NOMO-1 treated with DMSO at 0.1 percent for 48 hours (cell line): ENCODE results near the gene TRIO.
A peak's percentile ranks its signal among the peaks of the same experiment; 100 is the strongest.

Source experiments
- DNase-seq: peaks from one replicate; lab custom pipeline; 2025; ENCODE audit not compliant: unreplicated experiment; lab: John Stamatoyannopoulos, UW

Gene TRIO

DNA sequence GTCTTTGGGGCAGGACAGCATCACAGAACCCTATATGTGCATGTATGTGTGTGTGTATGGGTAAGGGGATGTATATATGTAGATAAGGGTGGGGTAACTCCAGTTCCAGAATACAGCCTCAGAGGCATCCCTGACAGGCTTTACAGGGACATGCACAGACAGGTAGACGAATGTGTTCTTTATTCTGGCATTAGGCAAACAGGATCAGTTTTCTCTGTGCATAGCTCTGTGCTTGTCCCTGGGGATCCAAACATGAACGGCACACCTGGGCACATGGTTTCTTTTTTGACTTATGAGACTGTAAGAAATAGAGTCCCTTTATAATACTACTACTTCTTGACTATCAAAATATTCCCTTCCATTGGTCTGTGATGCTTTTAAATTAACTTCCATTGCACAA, 120.6 kb downstream of the TRIO start:
- DNase-seq = no peak

DNA sequence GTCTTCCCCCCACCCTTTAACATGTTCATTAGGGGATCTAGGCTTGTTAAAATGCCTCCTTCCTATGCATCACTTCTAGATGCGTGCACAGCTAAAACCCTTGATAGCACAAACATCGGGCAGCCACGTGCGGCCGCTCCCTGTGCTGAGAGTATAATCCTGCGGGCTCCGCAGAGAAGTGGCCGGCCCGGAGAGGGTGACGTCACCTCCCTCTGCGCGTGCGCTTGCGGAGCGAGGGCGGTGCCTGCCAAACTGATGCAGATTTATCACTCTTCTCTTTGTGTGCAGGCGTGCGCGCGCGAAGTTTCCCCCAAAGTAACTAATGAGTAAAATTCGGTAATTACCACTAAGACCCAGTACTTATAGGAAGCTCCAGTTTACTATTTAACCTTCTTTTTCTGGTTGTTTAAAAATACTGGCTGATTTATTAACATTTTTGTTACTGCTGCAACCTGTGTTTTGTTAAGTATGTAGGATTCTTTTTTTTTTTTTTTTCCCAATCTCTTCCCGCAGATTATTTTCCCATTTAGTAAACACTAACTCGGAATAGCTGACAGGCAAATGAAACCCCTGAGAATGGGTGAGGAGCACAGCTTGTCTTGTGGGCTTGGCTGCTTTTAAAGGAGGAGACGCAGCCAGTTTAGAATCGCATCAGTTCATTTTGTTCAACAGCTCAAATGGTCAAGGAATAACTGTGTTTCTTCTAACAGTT, 121.6 kb downstream of the TRIO start:
- peak; percentile 94 for DNase-seq

- DNase-seq = no peak
These were observed 122.4 kb downstream of the TRIO start for GRCh38 chr5:14265570-14265969.

DNA sequence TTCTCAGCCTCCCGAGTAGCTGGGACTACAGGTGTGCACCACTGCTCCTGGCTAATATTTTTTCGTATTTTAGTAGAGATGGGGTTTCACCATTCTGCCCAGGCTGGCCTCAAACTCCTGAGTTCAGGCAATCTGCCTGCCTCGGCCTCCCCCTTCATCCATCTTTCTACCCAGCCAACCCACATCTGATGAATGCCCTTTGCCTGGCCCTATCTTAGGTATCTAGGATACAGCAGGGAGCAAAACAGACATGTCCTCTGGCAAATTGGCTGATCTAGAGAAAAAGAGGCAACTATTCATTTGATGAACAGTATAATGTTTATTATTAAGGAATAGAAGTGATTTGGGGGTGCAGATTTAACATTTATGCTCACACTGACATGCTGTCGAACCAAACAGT, 123.0 kb downstream of the TRIO start:
- no peak for DNase-seq

GRCh38 chr5:14266686-14267085, 123.5 kb downstream of the TRIO start:
- no peak for DNase-seq

DNA sequence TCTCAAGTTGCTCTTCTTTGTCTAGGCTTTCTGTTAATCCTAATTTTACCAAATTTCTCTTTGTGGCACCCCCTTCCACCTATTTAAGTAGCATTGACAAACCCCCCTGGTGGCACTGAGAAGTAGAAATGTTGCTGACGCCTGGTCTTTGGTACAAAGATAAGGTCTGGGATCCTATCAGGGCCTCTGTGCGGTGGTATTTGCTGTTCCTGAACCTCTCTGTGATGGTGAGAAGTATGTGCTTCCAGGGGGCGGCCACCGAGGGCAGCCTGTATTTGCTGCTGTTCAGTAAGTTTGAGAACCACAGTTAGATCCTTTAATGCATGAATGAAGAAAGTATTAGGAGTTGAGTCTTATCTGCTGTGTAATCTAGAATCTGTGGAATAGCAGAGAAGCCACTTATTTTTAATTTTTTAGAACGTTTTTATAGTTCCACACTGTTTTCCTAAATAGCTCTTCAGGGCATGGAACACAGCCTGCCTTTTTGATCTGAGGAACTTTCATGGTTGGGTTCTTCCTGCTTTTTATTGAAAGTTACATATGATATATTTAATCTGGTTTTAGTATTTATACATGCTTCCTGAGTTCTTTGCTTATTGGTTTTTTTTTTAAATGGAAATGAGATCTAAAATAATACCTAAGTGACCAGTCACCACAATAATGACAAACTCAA, 124.2 kb downstream of the TRIO start:
- no peak for DNase-seq

DNA sequence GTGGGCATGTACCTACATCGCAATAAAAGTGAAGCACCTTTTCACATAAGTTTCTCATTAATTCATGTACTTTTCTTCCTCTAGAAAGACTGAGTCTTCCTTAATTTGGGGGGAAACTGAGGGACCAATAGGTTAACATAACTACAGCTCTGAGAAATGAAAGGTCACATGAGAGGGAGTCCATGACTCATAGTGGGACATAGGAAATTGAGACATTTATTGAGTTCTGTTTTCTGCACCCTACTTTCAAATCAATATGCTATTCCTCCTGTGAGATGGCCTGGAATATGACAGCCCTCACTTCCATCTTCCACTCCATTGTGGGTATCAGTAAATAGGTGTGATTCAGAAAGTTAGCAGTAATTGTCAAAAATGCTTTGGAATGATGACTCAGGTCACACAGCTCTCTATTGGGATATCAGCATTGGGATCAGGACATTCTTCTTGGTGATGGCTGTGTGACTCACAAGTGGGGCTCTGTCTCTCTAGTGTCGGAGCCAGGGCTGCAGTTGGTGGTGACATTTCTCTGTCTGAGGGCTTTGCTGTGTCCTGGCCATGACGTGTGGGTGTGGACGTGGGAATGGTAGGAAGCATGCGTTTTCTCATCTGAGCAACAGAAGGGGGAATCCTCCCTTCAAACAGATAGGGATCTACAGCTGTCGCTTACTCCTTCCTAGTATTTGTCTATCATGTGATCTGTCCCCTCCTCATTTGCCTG, 125.0 kb downstream of the TRIO start:
- no peak for DNase-seq

DNA sequence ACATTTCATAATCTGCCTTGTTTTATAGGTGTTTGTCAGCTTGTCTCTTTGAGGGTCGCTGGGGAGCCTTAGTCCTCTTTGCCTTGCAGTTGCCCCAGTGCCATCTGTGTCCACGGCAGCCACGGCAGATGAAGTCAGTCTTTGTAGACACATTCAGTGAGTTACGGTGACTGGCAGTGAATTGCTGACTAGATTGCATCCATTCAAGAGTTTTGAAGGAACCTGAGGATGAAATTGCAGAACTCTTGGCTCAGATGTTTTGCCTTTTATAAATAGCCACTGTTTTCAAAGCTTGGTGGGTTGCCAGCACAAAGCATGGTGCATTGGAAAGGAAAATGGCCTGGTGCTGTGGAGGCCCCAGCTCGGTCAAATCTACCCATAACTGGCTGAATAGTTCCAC, 125.6 kb downstream of the TRIO start:
- no peak for DNase-seq

GRCh38 chr5:14269395-14269794, 126.3 kb downstream of the TRIO start:
- no peak for DNase-seq

DNA sequence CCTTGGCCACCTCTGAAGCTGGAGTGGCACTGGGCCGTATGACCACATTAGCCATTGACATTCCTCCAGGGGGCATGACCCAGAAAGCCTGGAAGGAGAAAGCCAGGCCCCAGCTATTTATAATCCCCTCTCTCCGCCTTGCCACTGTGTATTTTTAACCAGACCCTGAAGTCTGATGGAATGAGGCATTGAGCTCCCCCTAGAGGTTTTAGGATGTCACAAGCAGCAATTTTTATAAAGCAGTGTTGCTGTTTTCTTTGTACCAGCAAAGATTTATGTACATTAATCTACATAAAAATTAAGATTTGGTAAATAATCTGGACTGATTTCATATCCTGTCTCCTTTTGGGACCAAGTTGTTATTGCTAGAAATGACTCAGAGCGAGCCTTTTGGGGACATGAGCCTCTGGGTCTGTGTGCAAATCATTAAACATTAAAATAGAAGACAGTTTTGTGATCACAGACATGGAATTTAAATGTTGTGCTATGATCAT, 127.1 kb downstream of the TRIO start:
- peak; percentile 86 for DNase-seq

- no peak for DNase-seq
These were observed 129.5 kb downstream of the TRIO start for GRCh38 chr5:14272548-14273205.

DNA sequence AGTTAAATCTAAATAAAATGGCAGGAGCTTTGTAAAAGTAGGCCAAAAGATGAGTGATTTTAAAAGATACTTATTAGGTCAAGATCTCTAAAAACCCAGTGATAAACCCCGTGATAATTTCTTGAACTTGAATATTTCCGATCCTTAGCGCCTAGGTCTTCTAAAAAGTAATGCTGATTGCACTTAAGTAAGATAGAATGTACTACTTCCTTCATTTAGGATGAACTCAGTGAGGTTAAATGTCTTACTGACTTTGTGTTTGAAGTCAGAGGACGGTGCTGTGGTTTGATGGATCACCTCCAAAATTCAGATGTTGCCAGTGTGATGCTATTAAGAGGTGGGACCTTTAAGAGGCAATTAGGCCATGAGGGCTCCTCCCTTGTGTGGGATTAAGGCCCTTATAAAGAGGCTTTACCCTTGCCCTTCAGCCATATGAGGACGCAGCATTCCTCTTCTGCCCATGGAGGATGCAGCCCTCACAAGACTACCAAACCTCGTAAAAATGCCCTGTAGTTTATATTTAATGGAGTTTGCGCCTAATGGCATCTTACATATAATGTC, 130.1 kb downstream of the TRIO start:
- no peak for DNase-seq

DNA sequence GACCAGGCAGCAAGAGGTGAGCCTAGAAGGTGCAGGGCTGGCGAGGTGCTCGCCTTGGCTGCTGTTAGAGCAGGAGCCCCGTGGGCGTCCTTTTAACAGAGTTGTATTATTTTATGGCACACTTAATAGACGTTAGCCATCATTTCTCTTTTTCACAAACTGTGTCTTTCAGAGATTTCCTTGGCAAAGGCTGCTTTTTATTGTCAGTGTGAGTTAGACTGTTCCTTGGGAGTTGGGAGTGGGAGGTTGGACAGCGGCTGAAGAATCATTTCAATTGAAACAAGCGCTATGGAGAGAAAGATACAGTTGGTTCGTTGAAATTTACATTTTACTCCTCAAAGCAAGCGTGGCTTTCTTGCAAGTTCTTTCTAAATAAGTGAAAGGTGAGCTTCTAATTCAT, 133.2 kb downstream of the TRIO start:
- DNase-seq = no peak

DNA sequence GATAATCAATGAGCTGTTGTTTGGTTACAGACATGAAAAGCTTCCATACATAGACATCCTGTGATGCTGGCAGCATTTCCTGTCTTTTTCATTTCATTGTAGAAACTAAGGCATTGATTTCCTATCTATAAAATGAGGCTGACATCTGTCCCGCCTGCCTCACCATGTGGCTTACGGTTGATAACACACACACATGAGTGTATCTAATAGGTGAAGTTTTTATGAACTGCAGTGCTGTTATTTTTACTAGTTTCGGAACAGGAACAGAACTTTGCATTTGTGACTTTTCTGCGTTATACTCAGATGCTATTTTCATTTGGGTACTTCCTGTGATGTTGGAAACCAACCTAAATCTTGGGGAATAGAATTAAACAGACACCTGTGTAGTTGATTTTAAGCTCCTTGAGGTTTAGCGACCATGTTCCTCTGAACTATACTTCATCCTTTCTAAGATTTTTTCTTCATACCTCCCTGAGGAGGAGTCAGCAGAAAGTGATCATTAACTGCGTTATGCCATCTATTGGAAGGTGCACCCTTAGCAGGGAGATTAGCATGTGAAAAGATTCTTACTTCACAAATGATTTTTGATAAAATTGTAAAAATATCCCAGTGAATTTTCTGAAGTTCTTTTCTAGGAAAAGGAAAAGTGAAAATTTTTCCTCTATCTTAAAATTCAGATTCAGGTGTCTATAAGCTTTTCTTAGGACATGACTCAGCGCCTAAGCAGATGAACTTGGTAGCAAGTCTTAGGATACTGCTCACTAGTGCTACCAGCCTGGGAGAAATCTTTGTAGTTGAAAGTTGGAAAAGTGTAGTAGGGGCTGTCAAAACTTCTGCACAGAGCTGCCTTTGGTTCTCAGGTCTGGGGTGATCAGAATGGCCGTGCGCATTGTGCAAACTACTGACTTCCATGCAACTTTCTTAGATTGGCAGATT, 134.5 kb downstream of the TRIO start:
- no peak for DNase-seq

- no peak for DNase-seq
These were observed 137.2 kb downstream of the TRIO start for GRCh38 chr5:14280294-14280854.

DNA sequence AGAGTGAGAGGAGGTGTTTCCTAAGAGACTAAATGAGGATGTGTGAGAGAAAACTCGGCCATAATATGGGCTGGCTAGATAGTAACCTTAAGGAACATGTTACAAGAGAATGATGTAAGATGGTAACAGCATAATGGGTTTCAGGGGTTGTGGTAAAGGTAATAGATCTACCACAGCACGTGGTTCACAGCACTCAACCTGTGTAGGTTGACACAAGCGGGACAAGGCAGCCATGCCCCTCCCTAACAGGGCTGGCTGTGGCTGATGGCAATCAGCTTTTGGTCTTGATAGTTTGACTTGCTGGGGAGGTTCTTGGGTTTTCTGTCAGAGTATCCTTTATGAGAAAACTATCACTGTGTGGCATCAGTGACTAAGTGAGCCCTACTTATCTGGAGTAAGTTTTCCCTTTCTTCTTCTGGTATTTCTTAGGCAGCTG, 138.6 kb downstream of the TRIO start:
- DNase-seq = no peak

GRCh38 chr5:14283139-14283538, 140.0 kb downstream of the TRIO start:
- no peak for DNase-seq

DNA sequence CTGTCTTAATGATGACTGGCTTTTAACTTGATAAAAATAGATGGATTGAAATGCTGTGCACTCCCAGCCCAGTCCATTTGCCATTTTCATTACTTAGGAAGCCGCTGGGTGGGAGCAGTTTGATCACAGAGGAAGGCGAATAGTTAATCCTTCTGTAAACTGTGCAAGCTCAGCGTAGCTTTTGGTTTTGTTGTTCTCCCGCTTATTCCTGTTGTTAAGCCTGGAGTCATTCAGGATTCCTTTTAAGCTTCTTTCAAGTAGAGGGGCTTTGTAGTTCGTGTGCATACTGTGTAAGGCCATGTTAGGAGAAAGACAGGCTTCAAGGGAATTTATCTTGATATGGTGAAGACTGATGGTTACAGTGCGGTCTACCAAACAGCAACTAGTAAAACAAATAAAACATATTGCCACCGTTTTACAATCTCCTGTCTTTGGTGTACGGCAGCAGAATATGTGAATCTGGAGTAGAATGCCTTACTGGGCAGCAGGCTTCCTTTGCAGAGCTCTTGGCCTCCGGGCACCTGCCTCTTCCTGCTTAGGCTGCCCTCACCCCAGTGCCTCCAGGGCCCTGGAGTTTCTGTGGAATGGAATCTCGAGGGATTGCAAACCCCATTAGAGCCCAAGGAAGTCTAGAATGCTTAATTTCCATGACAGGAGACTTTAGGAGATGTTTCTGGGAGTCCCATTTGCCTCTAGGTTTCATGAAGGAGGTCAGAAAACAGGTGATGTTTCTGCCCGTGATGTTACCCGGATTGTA, 141.4 kb downstream of the TRIO start:
- no peak for DNase-seq

- DNase-seq = no peak
These were observed 142.9 kb downstream of the TRIO start for GRCh38 chr5:14286007-14286406.
